Measurements from ENCODE around the gene SLC25A25. TPM values are rescaled to one million over a fixed set of nuclear protein-coding genes. Genes with fewer than 3 reads are reported as not detected.

SLC25A25 gene
- total RNA-seq, 1 donor from 2014 or later: 16.8 TPM

- Mint-ChIP-seq H3K36me3 (ENCODE audit: low read depth) (no peaks in the 10 kb centered on the region), H3K27ac (ENCODE audit: unreplicated experiment) (peak overlapping the region; percentile 62), H3K9me3 (no peaks in the 10 kb centered on the region), H3K4me3 (no peak overlapping the region), H3K4me1 (peaks cover 6% of the 10 kb centered on the region), H3K27me3 (ENCODE audit: low read depth) (no peaks in the 10 kb centered on the region)
- no peak for DNase-seq (ENCODE audit: low read depth, low spot score)
- TF ChIP-seq CTCF (conservative IDR thresholded peaks at IDR 0.05): no peak
Observed at GRCh38 chr9:128151309-128152132, 83.5 kb downstream of the SLC25A25 start.

GRCh38 chr9:128152133-128153059, 84.4 kb downstream of the SLC25A25 start:
- H3K4me1 Mint-ChIP-seq: peaks cover 6% of the 10 kb centered on the region
- H3K36me3 Mint-ChIP-seq (ENCODE audit: low read depth): no peaks in the 10 kb centered on the region
- peak overlapping the region; percentile 50 for H3K27ac Mint-ChIP-seq (ENCODE audit: unreplicated experiment)
- H3K27me3 Mint-ChIP-seq (ENCODE audit: low read depth): no peaks in the 10 kb centered on the region
- H3K4me3 Mint-ChIP-seq: no peak overlapping the region
- TF ChIP-seq CTCF (conservative IDR thresholded peaks at IDR 0.05): no peak
- no peak for DNase-seq (ENCODE audit: low read depth, low spot score)
- H3K9me3 Mint-ChIP-seq: no peaks in the 10 kb centered on the region

- Mint-ChIP-seq H3K4me1 (peaks cover 6% of the 10 kb centered on the region), H3K9me3 (no peaks in the 10 kb centered on the region), H3K4me3 (no peak overlapping the region), H3K36me3 (ENCODE audit: low read depth) (no peaks in the 10 kb centered on the region), H3K27ac (ENCODE audit: unreplicated experiment) (no peak overlapping the region), H3K27me3 (ENCODE audit: low read depth) (no peaks in the 10 kb centered on the region)
- TF ChIP-seq CTCF (conservative IDR thresholded peaks at IDR 0.05): no peak
- no peak for DNase-seq (ENCODE audit: low read depth, low spot score)
Observed at GRCh38 chr9:128153060-128153946, 85.3 kb downstream of the SLC25A25 start.

GRCh38 chr9:128153947-128154695, 86.1 kb downstream of the SLC25A25 start:
- Mint-ChIP-seq H3K4me1 (peaks cover 2% of the 10 kb centered on the region), H3K36me3 (ENCODE audit: low read depth) (no peaks in the 10 kb centered on the region), H3K4me3 (no peak overlapping the region), H3K9me3 (no peaks in the 10 kb centered on the region), H3K27ac (ENCODE audit: unreplicated experiment) (no peak overlapping the region), H3K27me3 (ENCODE audit: low read depth) (no peaks in the 10 kb centered on the region)
- no peak for TF ChIP-seq CTCF (conservative IDR thresholded peaks at IDR 0.05)
- DNase-seq (ENCODE audit: low read depth, low spot score): no peak

Data from neural crest cell (in vitro differentiated cells).